Neuron (in vitro differentiated cells): ENCODE data around the gene CRYZL1.
A peak's percentile ranks its signal among the peaks of the same experiment; 100 is the strongest.

Experiments used
- H2AFZ ChIP-seq: one replicate; pipeline ENCODE4 v1.6.1; 2013; ENCODE audit warnings: low read depth, mild to moderate bottlenecking, inconsistent platforms, low read length, moderate library complexity
- H3K27me3 ChIP-seq: one replicate; pipeline ENCODE4 v1.6.1; 2013; ENCODE audit warnings: low read length; ENCODE audit not compliant: insufficient read depth
- H3K36me3 ChIP-seq: one replicate; pipeline ENCODE4 v1.6.1; 2013; ENCODE audit warnings: low read length; ENCODE audit not compliant: insufficient read depth
- H3K4me1 ChIP-seq: one replicate; pipeline ENCODE4 v1.6.1; 2013; ENCODE audit warnings: low read length; ENCODE audit not compliant: insufficient read depth
- H3K4me3 ChIP-seq: 2 replicates; pipeline ENCODE4 v1.5.1; 2013; ENCODE audit warnings: mild to moderate bottlenecking, low read length, moderate library complexity
- H3K9me3 ChIP-seq: one replicate; pipeline ENCODE4 v1.6.1; 2013; ENCODE audit warnings: low read length

CRYZL1 gene

GRCh38 chr21:33657124-33657820 is 15.7 kb upstream of the CRYZL1 start:
- Histone ChIP-seq H3K9me3 (peaks cover 6% of the 10 kb centered on the region), H3K27me3 (no peaks in the 10 kb centered on the region), H2AFZ (no peak overlapping the region), H3K36me3 (no peaks in the 10 kb centered on the region), H3K4me3 (no peak overlapping the region), H3K4me1 (no peaks in the 10 kb centered on the region)

DNA sequence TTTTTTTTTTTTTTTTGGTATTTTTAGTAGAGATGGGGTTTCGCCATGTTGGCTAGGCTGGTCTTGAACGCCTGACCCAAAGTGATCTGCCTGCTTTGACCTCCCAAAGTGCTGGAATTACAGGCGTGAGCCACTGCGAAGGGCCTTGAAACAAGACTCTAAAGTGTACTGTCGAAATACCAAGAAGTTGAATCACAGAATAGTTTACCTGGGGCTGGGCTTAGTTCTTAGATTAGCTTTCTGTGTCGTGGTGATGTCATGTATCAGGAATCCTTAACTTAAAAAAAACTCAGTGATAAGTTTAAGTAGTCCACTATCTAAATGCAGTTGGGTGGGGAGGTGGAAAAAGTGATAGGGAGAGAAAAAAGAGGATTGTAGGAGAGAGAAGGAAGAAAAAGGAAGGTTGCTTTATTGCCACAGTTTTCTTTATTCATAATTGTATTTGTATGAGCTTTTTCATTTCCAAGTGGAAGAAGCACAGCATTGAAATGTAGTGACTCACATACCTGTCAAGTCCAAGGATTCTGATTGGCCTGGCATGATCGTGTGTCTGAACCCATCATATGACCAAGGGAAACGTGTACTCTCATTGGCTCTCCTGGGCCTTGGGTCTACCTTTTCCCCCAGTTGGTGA is 14.2 kb upstream of the CRYZL1 start:
- no peaks in the 10 kb centered on the region for H3K9me3 ChIP-seq

DNA sequence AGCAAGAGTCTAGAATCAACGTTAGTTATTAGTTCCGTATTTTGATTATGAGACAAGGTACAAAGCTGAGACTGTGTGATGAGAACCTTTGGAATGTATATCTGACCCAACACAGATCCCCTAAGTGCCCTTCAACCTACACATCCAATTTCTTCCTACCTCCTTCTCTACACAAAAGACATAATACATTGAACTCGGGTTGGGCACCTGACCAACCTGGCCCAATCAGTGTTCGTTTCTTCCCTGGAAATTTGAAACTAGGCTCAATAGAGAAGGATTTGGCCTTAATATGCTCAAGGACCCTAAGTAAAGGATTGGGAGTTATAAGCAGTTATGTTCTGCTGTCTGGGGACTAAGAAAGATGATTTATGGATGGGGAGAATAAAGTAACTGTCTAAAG is 12.9 kb upstream of the CRYZL1 start:
- peaks cover 3% of the 10 kb centered on the region for H3K9me3 ChIP-seq
- no peaks in the 10 kb centered on the region for H3K36me3 ChIP-seq
- H3K27me3 ChIP-seq: no peaks in the 10 kb centered on the region
- no peak overlapping the region for H2AFZ ChIP-seq
- no peak overlapping the region for H3K4me3 ChIP-seq
- H3K4me1 ChIP-seq: no peaks in the 10 kb centered on the region

More for the DNA sequence above, 14.2 kb upstream of the CRYZL1 start:
- H3K36me3 ChIP-seq: no peaks in the 10 kb centered on the region
- no peak overlapping the region for H2AFZ ChIP-seq
- no peaks in the 10 kb centered on the region for H3K27me3 ChIP-seq
- no peaks in the 10 kb centered on the region for H3K4me1 ChIP-seq
- H3K4me3 ChIP-seq: no peak overlapping the region

DNA sequence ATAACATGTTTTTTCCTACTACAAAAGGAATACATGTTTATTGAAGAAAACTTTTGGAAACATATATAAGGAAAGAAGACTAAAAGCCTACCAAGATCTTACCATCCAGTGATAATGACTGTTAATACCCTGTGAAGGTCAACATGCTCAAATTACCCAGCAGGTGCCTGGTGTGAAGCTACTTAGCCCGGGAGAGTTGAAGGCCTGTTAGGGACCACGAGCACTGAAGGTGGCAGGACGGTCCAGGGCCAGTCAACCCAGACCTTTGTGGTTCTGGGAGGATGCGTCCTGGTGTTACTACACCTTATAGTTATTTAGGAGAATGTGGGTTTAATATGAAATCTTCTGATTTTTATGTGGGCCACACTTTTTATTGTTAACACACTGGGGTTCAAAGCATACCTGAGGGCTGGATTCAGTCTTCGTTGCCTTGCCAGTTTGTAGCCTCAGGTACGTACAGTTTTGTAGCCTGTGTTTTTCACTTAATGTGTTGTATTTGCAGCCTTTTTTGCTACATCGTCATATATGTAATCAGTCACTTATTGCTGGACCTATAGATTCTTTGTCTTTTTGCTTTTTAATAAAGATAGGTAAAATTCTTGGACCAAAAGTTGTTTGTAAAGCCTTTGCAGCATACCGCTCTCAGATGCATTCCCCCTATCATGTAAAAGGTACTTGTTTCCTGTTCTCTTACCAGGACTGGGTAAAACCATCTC is 10.6 kb upstream of the CRYZL1 start:
- no peaks in the 10 kb centered on the region for H3K36me3 ChIP-seq
- no peaks in the 10 kb centered on the region for H3K4me1 ChIP-seq
- H3K27me3 ChIP-seq: no peaks in the 10 kb centered on the region
- H3K9me3 ChIP-seq: peaks cover 3% of the 10 kb centered on the region
- no peak overlapping the region for H3K4me3 ChIP-seq
- H2AFZ ChIP-seq: no peak overlapping the region

- no peaks in the 10 kb centered on the region for H3K27me3 ChIP-seq
- H3K9me3 ChIP-seq: peaks cover 3% of the 10 kb centered on the region
- no peaks in the 10 kb centered on the region for H3K36me3 ChIP-seq
- no peak overlapping the region for H3K4me3 ChIP-seq
- no peaks in the 10 kb centered on the region for H3K4me1 ChIP-seq
- H2AFZ ChIP-seq: no peak overlapping the region
Measured at GRCh38 chr21:33650929-33651509, 9.5 kb upstream of the CRYZL1 start.

GRCh38 chr21:33650230-33650629 is 8.7 kb upstream of the CRYZL1 start:
- H3K27me3 ChIP-seq: no peaks in the 10 kb centered on the region
- H3K4me1 ChIP-seq: peaks cover under 1% of the 10 kb centered on the region
- no peak overlapping the region for H3K4me3 ChIP-seq
- peaks cover 3% of the 10 kb centered on the region for H3K9me3 ChIP-seq
- no peaks in the 10 kb centered on the region for H3K36me3 ChIP-seq
- no peak overlapping the region for H2AFZ ChIP-seq

GRCh38 chr21:33648555-33648954 is 7.0 kb upstream of the CRYZL1 start:
- Histone ChIP-seq H3K27me3 (no peaks in the 10 kb centered on the region), H2AFZ (no peak overlapping the region), H3K4me1 (peaks cover 10% of the 10 kb centered on the region), H3K36me3 (no peaks in the 10 kb centered on the region), H3K9me3 (peaks cover 3% of the 10 kb centered on the region), H3K4me3 (no peak overlapping the region)

GRCh38 chr21:33647587-33647986 is 6.0 kb upstream of the CRYZL1 start:
- Histone ChIP-seq H3K4me1 (peaks cover 10% of the 10 kb centered on the region), H3K36me3 (no peaks in the 10 kb centered on the region), H3K4me3 (no peak overlapping the region), H3K27me3 (no peaks in the 10 kb centered on the region), H3K9me3 (peaks cover 3% of the 10 kb centered on the region), H2AFZ (no peak overlapping the region)

DNA sequence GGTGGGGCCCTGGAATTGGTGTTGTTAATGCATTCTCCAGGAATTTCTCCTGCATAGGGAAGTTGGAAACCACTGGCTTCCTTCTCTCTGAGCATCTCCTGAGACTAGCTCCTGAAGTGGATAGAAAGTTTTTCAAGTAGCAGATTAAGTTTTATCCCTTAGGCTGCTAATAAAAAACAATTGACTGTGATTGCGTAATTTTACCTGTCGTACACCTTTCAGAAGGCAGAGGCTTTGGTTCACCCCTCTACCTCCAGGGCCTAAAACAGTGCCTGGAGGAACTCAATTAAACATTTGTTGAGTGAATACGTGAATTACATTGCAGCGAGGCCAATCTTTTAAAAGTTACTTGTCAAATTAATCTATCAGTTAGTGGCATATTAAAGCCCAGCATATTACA is 4.2 kb upstream of the CRYZL1 start:
- Histone ChIP-seq H2AFZ (no peak overlapping the region), H3K4me1 (peaks cover 10% of the 10 kb centered on the region), H3K9me3 (peaks cover 3% of the 10 kb centered on the region), H3K4me3 (no peak overlapping the region), H3K27me3 (no peaks in the 10 kb centered on the region), H3K36me3 (no peaks in the 10 kb centered on the region)

GRCh38 chr21:33644383-33645074 is 3.0 kb upstream of the CRYZL1 start:
- Histone ChIP-seq H3K36me3 (no peaks in the 10 kb centered on the region), H2AFZ (no peak overlapping the region), H3K4me3 (peak overlapping the region; percentile 70), H3K27me3 (no peaks in the 10 kb centered on the region), H3K9me3 (no peaks in the 10 kb centered on the region), H3K4me1 (peaks cover 14% of the 10 kb centered on the region)

DNA sequence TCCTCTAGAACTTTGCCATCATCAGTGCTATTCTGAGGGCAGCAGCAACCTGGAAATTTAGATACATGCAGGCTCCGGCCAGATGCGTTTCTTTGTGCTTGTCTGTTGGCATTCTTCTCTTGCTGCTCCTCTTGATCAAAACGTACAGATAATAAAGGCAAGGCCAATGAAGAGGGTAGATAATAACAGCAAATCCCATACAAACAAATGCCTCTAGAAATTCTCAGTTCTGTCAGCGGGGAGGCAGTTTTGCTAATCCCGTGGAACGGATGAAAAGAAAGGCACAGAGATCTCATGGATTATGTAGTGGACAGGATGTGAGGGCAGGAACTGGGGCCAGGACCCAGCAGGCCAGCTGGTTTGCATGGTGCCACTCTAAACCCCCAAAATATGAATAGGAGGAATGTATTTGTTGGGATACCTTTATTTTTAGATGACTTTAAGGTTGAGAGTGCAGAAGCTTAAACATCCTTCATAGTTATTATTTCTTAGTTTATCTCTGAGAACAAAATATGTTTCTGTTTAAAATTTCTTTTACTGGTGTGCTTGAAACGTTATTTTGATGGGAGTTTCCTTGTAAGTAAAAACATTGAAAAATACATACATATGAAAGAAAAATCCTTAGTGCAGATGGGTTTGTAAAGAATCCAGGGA is 2.2 kb upstream of the CRYZL1 start:
- H3K9me3 ChIP-seq: no peaks in the 10 kb centered on the region
- H3K36me3 ChIP-seq: peaks cover 7% of the 10 kb centered on the region
- no peaks in the 10 kb centered on the region for H3K27me3 ChIP-seq
- peak overlapping the region; percentile 6 for H2AFZ ChIP-seq
- H3K4me3 ChIP-seq: peak overlapping the region; percentile 70
- H3K4me1 ChIP-seq: peaks cover 14% of the 10 kb centered on the region

GRCh38 chr21:33642896-33643657 is 1.5 kb upstream of the CRYZL1 start:
- H3K27me3 ChIP-seq: no peaks in the 10 kb centered on the region
- H3K36me3 ChIP-seq: peaks cover 11% of the 10 kb centered on the region
- peak overlapping the region; percentile 70 for H3K4me3 ChIP-seq
- peaks cover 14% of the 10 kb centered on the region for H3K4me1 ChIP-seq
- H3K9me3 ChIP-seq: no peaks in the 10 kb centered on the region
- H2AFZ ChIP-seq: peak overlapping the region; percentile 6
